K562 (cell line): ENCODE results near the gene ZNF506. TPM values are rescaled to one million over a fixed set of nuclear protein-coding genes. Genes with fewer than 3 reads are reported as not detected.

Experiments used
- ATAC-seq: fragments of 200-7000 bp; cut with Tn5 transposase; 3 replicates; pipeline ENCODE4 v1.9.1; 2020; ENCODE audit warnings: moderate library complexity
- BruUV-seq: library from RNA; stranded (reverse); fragments of 400-500 nt; replicated peaks from 2 replicates; lab custom pipeline; 2021; lab: Mats Ljungman, UMichigan
- CTCF ChIA-PET: fragments of 300-600 bp; formaldehyde crosslinking; extraction: SDS; loops from one replicate; lab custom pipeline; 2021; ENCODE audit warnings: low intra/inter-chr PET ratio; lab: Yijun Ruan, JAX
- POLR2A ChIA-PET: fragments of 300-600, 350-650 bp; sonication (Branson Sonifier 250); formaldehyde crosslinking; extraction: SDS; loops from one replicate; lab custom pipeline; 2021; ENCODE audit warnings: antibody characterized with exemption, inconsistent platforms; lab: Yijun Ruan, JAX
- DNase-seq, 4 experiments: peaks; one replicate each; pipeline versions ENCODE4 v3.0.0 to v3.0.0-alpha.2; 2011 to 2018; ENCODE audit warnings: low spot score in 3 of 4, mixed read lengths in 3 of 4; ENCODE audit errors: extremely low read depth in 1 of 4
- FAIRE-seq: peaks from 2 replicates; lab custom pipeline; 2011; peaks lifted over from hg19 to GRCh38; lab: Jason Lieb, UNC
- H2AFZ ChIP-seq: 2 replicates; pipeline ENCODE4 v1.6.0; 2011; ENCODE audit warnings: low read depth, low read length, control low read depth, inconsistent platforms
- H3K27ac ChIP-seq: fragments of 200-600 bp; 3 replicates; pipeline ENCODE4 v1.8.0; 2011; ENCODE audit warnings: low read depth, mild to moderate bottlenecking, control low read depth, inconsistent platforms, low read length, moderate library complexity, mixed read lengths; ENCODE audit errors: extremely low read depth
- H3K27me3 ChIP-seq, 2 experiments: fragments of 300-600 bp in 1 of 2; 2 replicates in 1 of 2; 3 replicates in 1 of 2; pipeline versions ENCODE4 v1.6.0 to v1.8.0; 2011; ENCODE audit warnings: inconsistent platforms in 2 of 2, low read length in 2 of 2, mild to moderate bottlenecking in 1 of 2, mixed read lengths in 1 of 2, moderate library complexity in 1 of 2; ENCODE audit not compliant: control insufficient read depth in 2 of 2, insufficient read depth in 2 of 2
- H3K36me3 ChIP-seq: fragments of 300-600 bp; 3 replicates; pipeline ENCODE4 v1.8.0; 2011; ENCODE audit warnings: mild to moderate bottlenecking, low read length, inconsistent platforms; ENCODE audit not compliant: control insufficient read depth, insufficient read depth
- H3K4me1 ChIP-seq, 2 experiments: fragments of 200-600 bp in 1 of 2; replicated peaks in 1 of 2; 2 replicates in 1 of 2; 3 replicates in 1 of 2; pipeline versions ENCODE4 v1.5.1 to v1.8.0; 2011; ENCODE audit warnings: inconsistent platforms in 2 of 2, low read length in 2 of 2, mild to moderate bottlenecking in 1 of 2, mixed read lengths in 1 of 2, moderate library complexity in 1 of 2; ENCODE audit not compliant: control insufficient read depth in 2 of 2, insufficient read depth in 2 of 2
- H3K4me2 ChIP-seq: 2 replicates; pipeline ENCODE4 v1.6.1; 2011; ENCODE audit warnings: low read length, control low read depth, inconsistent platforms, mixed read lengths; ENCODE audit not compliant: insufficient read depth
- H3K4me3 ChIP-seq: fragments of 200-600 bp; sonication (generic), shearing (Covaris generic); 2 replicates; pipeline ENCODE4 v1.5.1; 2016; ENCODE audit warnings: control low read depth, inconsistent platforms
- H3K79me2 ChIP-seq: fragments of 200-600 bp; 3 replicates; pipeline ENCODE4 v1.8.0; 2011; ENCODE audit warnings: low read length, inconsistent platforms; ENCODE audit not compliant: control insufficient read depth, insufficient read depth
- H3K9ac ChIP-seq, 2 experiments: 2 replicates each; pipeline versions ENCODE4 v1.6.0 to v1.6.1; 2011; ENCODE audit warnings: low read depth in 2 of 2, low read length in 2 of 2, control low read depth in 1 of 2, inconsistent platforms in 1 of 2, mild to moderate bottlenecking in 1 of 2, mixed read lengths in 1 of 2; ENCODE audit not compliant: insufficient read depth in 1 of 2
- H3K9me1 ChIP-seq: one replicate; pipeline ENCODE4 v1.6.0; 2011; ENCODE audit warnings: inconsistent platforms, mild to moderate bottlenecking, low read length, moderate library complexity; ENCODE audit not compliant: control insufficient read depth, insufficient read depth
- H3K9me3 ChIP-seq: replicated peaks from 2 replicates; pipeline ENCODE4 v1.5.1; 2011; ENCODE audit warnings: low read depth, low read length, inconsistent platforms; ENCODE audit not compliant: control insufficient read depth, insufficient read depth
- H4K20me1 ChIP-seq: replicated peaks from 2 replicates; pipeline ENCODE4 v1.6.1; 2011; ENCODE audit warnings: low read length, inconsistent platforms, mixed read lengths; ENCODE audit not compliant: control insufficient read depth, insufficient read depth
- ERF ChIP-seq: fragments of 450-650 bp; formaldehyde crosslinking; IDR thresholded peaks from 2 replicates; pipeline ENCODE4 v1.4.0; 2020; ENCODE audit warnings: mild to moderate bottlenecking, mixed read lengths
- FUS ChIP-seq: fragments of 200-400 bp; formaldehyde crosslinking; optimal IDR thresholded peaks from 2 replicates; pipeline ENCODE3; 2017; ENCODE audit warnings: low read depth, low read length
- KLF6 ChIP-seq: fragments of 250-450 bp; sonication (Bioruptor Pico); IDR thresholded peaks from 2 replicates; pipeline ENCODE4 v1.4.0; 2020; ENCODE audit warnings: mild to moderate bottlenecking, moderate library complexity, borderline replicate concordance
- MYBL2 ChIP-seq, 2 experiments: fragments of 450-650 bp in 1 of 2; sonication (generic) in 1 of 2; formaldehyde crosslinking in 1 of 2; IDR thresholded peaks; 2 replicates each; pipeline versions ENCODE4 v1.6.1 to v1.8.1; 2017 to 2022; ENCODE audit warnings: borderline replicate concordance in 1 of 2, inconsistent platforms in 1 of 2, low read depth in 1 of 2, mild to moderate bottlenecking in 1 of 2, missing genetic modification reagents in 1 of 2, moderate library complexity in 1 of 2
- NR3C1 ChIP-seq: sonication (generic); formaldehyde crosslinking; IDR thresholded peaks from 2 replicates; pipeline ENCODE4 v1.8.1; 2022; ENCODE audit warnings: missing genetic modification reagents
- SREBF2 ChIP-seq: sonication (generic); formaldehyde crosslinking; IDR thresholded peaks from 2 replicates; pipeline ENCODE4 v1.4.0; 2020; ENCODE audit warnings: mild to moderate bottlenecking, missing genetic modification reagents
- ZNF764 ChIP-seq: fragments of 250-450 bp; sonication (Bioruptor Pico); IDR thresholded peaks from 2 replicates; pipeline ENCODE4 v1.4.0; 2020; ENCODE audit warnings: low read depth, mild to moderate bottlenecking, moderate library complexity
- WGBS: fragments of 100-300 bp; shearing (Covaris generic); methylation state at CpG from one replicate; pipeline ENCODE4 v1.1.6; 2016; ENCODE audit warnings: low coverage, mixed read lengths; ENCODE audit not compliant: insufficient coverage; ENCODE audit errors: missing lambda C conversion rate; 5-methylcytosine and 5-hydroxymethylcytosine counted together
- in situ Hi-C: fragments of 300-500 bp; cut with MboI; formaldehyde crosslinking; loops from 4 replicates; pipeline ENCODE4 v1.15.0; 2018; ENCODE audit warnings: inconsistent platforms, mixed read lengths
- intact Hi-C: fragments of 100-400 bp; cut with micrococcal nuclease; formaldehyde crosslinking; loops from 2 replicates; pipeline ENCODE4 v1.14.2; 2022
- polyA plus RNA-seq, 8 experiments: library from polyadenylated mRNA; depleted of rRNA in 4 of 8; stranded (reverse) in 5 of 8; unstranded in 3 of 8; fragments of >200 nt; fragmentation: Nextera tagmentation in 2 of 8; fragmentation: Illumina TruSeq in 1 of 8; extraction: Ambion mirVana in 2 of 8; extraction: Trizol in 1 of 8; gene quantifications; 2 replicates each; pipeline versions ENCODE4 v1.2.1 to v1.2.3, GENCODE V29; 2011 to 2014; ENCODE audit warnings: inconsistent platforms in 1 of 8, missing spikeins in 1 of 8
- total RNA-seq, 7 experiments: library from RNA; depleted of rRNA in 6 of 7; stranded (reverse); fragments of >200 nt in 6 of 7; fragmentation: Illumina TruSeq in 2 of 7; extraction: Trizol in 2 of 7; gene quantifications; 2 replicates each; pipeline versions ENCODE4 v1.2.1 to v1.2.3, GENCODE V29; 2011 to 2021; ENCODE audit warnings: low replicate concordance in 1 of 7
- TF ChIP-seq, protein P1 (sequence below): fragments of 250-450 bp; sonication (Bioruptor Pico); IDR thresholded peaks from 2 replicates; pipeline ENCODE4 v1.5.0; 2021
- TF ChIP-seq, protein P2 (sequence below), 2 experiments: IDR thresholded peaks; 2 replicates each; pipeline ENCODE4 v1.6.1; 2011; ENCODE audit warnings: borderline replicate concordance in 1 of 2, control low read depth in 1 of 2, low read depth in 1 of 2, low read length in 1 of 2, mild to moderate bottlenecking in 1 of 2, mixed read lengths in 1 of 2, moderate library complexity in 1 of 2; ENCODE audit not compliant: insufficient read depth in 1 of 2, insufficient read length in 1 of 2, poor library complexity in 1 of 2, severe bottlenecking in 1 of 2; ENCODE audit errors: extremely low read depth in 1 of 2
- TF ChIP-seq, protein P3 (sequence below): fragments of 450-650 bp; formaldehyde crosslinking; IDR thresholded peaks from 2 replicates; pipeline ENCODE4 v1.4.0; 2020; ENCODE audit warnings: mild to moderate bottlenecking, moderate library complexity

Gene ZNF506
- total and polyA plus RNA-seq, 9 of the 15 experiments (the other 6 are each of a cell fraction or from before 2014, with no cell fraction given) = 0.03 to 0.44 (median 0.14) TPM; not detected in 2

DNA sequence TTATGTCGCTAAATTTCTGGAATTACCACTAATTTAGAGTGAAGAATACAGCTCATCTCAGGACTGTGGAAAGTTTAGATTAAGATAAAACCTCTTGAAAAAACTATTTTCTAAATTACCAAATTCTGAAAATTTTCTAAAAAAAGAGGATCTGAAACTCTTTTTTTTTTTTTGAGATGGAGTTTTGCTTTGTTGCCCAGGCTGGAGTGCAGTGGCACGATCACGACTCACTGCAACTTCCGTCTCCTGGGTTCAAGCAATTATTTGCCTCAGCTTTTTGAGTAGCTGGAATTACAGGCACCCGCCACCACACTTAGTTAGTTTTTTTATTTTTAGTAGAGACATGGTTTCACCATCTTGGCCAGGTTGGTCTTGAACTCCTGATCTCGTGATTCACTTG lies 27.5 kb upstream of the ZNF506 start:
- Histone ChIP-seq H4K20me1 (no peaks in the 10 kb centered on the region), H3K9me3 (no peaks in the 10 kb centered on the region), H3K36me3 (no peaks in the 10 kb centered on the region), H3K27me3 (no peaks in the 10 kb centered on the region), H3K4me2 (no peak overlapping the region), H2AFZ (no peak overlapping the region), H3K9me1 (no peaks in the 10 kb centered on the region), H3K79me2 (no peaks in the 10 kb centered on the region), H3K4me1 (no peaks in the 10 kb centered on the region), H3K27ac (no peak overlapping the region), H3K4me3 (no peak overlapping the region), H3K9ac (no peak overlapping the region)
- no peak for FAIRE-seq
- ATAC-seq = no peak
- WGBS = under 1% methylated on average over 6 of the region's 6 CpGs
- intact Hi-C loops (no loop called here), in situ Hi-C loops (no loop called here)
- ChIA-PET CTCF (no interaction called here), POLR2A (interaction anchor here (0.7 to 1.3 kb wide), 2 partner anchors 17 to 61 kb away, joined by 3 to 4 read pairs; partner anchors contain the start of gene ZNF253)
- no peak for TF ChIP-seq MYBL2 (IDR thresholded peaks at IDR 0.05; ENCODE audit: low read depth)
- TF ChIP-seq MYBL2 (CRISPR knock-in tag; IDR thresholded peaks at IDR 0.05; ENCODE audit: borderline replicate concordance) = no peak
- TF ChIP-seq ERF (CRISPR knock-in tag) = no peak
- TF ChIP-seq, protein P1, sequence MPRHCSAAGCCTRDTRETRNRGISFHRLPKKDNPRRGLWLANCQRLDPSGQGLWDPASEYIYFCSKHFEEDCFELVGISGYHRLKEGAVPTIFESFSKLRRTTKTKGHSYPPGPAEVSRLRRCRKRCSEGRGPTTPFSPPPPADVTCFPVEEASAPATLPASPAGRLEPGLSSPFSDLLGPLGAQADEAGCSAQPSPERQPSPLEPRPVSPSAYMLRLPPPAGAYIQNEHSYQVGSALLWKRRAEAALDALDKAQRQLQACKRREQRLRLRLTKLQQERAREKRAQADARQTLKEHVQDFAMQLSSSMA (CRISPR knock-in tag) = no peak
- no peak for TF ChIP-seq NR3C1 (CRISPR knock-in tag)
- no peak for TF ChIP-seq SREBF2 (CRISPR knock-in tag)
- TF ChIP-seq, protein P2, sequence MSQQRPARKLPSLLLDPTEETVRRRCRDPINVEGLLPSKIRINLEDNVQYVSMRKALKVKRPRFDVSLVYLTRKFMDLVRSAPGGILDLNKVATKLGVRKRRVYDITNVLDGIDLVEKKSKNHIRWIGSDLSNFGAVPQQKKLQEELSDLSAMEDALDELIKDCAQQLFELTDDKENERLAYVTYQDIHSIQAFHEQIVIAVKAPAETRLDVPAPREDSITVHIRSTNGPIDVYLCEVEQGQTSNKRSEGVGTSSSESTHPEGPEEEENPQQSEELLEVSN (IDR thresholded peaks at IDR 0.05; ENCODE audit: borderline replicate concordance in 1 of 2, extremely low read depth in 1 of 2, insufficient read depth in 1 of 2, insufficient read length in 1 of 2, low read depth in 1 of 2, low read length in 1 of 2, poor library complexity in 1 of 2, severe bottlenecking in 1 of 2) = no peak
- no peak for TF ChIP-seq FUS
- TF ChIP-seq, protein P3, sequence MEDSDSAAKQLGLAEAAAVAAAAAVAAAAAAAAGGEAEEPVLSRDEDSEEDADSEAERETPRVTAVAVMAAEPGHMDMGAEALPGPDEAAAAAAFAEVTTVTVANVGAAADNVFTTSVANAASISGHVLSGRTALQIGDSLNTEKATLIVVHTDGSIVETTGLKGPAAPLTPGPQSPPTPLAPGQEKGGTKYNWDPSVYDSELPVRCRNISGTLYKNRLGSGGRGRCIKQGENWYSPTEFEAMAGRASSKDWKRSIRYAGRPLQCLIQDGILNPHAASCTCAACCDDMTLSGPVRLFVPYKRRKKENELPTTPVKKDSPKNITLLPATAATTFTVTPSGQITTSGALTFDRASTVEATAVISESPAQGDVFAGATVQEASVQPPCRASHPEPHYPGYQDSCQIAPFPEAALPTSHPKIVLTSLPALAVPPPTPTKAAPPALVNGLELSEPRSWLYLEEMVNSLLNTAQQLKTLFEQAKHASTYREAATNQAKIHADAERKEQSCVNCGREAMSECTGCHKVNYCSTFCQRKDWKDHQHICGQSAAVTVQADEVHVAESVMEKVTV (CRISPR knock-in tag) = no peak
- no peak for TF ChIP-seq ZNF764
- TF ChIP-seq KLF6 (CRISPR knock-in tag) = no peak
- DNase-seq = no peak
- no TSS peak for BruUV-seq
